Measurements from ENCODE around the gene NFAM1. TPM values are rescaled to one million over a fixed set of nuclear protein-coding genes. Genes with fewer than 3 reads are reported as not detected.

Gene NFAM1
- total RNA-seq, 1 donor from 2014 or later, result 0.53 TPM

DNA sequence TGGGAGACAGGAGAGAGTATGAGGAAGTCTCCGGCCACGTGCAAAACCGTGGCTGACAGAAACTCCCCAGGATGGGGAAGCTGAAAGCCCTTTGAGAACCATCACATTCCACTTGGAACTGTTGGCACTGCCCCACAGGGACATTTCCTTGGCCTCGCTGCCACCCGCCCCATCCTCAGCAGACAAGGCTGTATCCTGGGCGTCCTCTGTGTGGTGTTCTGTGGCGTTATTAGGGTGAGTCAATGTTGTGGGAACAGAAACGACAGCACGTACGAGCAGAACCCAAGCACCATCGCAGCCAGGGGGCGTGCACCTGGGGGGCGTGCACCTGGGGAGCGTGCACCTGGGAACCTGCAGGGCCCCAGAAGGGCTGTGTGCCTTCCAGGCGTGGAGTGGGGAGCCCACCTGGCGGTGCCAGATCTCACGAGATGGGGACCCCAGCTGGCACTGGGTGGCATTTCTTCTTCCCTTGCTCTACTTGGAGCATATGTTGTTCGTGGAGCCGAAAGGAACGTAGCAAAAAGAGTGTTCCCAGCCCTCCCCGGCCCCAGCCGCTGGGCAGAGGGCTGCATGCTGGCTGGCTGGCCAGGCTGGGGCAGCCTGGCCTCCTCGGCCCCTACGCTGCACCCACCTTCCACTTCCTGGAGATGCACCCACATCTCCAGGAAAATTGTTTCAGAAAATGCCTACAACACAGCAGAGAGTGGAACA lies 35.4 kb downstream of the NFAM1 start:
- H3K27me3 Mint-ChIP-seq, result peaks cover 10% of the 10 kb centered on the region

DNA sequence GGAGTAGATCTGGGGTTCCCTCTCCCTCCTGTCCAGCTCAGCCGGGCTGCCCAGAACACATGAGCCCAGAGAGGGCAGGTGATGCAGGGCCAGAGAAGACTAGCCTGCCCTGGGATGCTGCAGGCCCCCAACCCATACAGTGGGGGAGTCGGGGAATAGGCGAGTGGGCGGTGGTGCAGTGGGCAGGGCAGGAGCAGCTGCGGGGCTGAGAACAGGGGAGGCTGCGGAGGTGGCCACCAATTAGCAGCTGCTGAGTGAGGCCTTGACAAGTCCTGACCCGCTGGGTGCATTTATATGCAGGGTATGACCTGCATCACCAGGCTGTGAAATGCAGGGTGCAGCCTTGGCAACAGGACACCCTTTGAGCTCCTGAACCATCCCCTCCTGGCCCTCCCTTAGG lies 43.1 kb downstream of the NFAM1 start:
- Mint-ChIP-seq H3K27me3 (peaks cover 12% of the 10 kb centered on the region), H3K4me3 (no peak overlapping the region), H3K36me3 (no peaks in the 10 kb centered on the region), H3K9me3 (no peaks in the 10 kb centered on the region), H3K27ac (no peak overlapping the region), H3K4me1 (ENCODE audit: unreplicated experiment) (peaks cover 6% of the 10 kb centered on the region)
- TF ChIP-seq CTCF (conservative IDR thresholded peaks at IDR 0.05), result no peak
- DNase-seq (ENCODE audit: extremely low spot score, unreplicated experiment), result no peak

More for the DNA sequence above, 35.4 kb downstream of the NFAM1 start:
- no peak for TF ChIP-seq CTCF (conservative IDR thresholded peaks at IDR 0.05)
- Mint-ChIP-seq H3K4me3 (no peak overlapping the region), H3K36me3 (no peaks in the 10 kb centered on the region), H3K27ac (no peak overlapping the region), H3K4me1 (ENCODE audit: unreplicated experiment) (peaks cover 14% of the 10 kb centered on the region), H3K9me3 (no peaks in the 10 kb centered on the region)
- no peak for DNase-seq (ENCODE audit: extremely low spot score, unreplicated experiment)

- Mint-ChIP-seq H3K27me3 (peaks cover 12% of the 10 kb centered on the region), H3K27ac (no peak overlapping the region)
- DNase-seq (ENCODE audit: extremely low spot score, unreplicated experiment), result no peak
Observed at GRCh38 chr22:42388130-42388797, 43.9 kb downstream of the NFAM1 start.

DNA sequence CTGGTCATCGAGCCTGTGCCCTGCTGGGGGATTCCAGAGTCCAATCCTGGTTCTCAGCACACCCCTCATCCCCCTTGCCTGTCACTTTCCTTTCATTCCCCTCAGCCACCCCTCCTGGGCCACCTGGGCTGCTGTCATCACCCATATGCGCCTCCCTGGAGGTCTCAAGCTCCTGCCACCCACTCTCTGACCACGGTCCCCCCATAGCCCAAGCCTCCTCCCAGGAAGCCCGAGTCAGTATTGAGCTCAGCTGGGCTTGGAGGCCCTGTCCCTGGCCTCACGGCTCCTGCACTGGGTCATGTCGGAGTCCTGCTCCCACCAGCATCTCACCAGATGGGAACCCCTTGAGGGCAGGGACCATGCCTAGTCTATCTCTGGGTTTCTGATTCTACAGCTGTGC lies 44.6 kb downstream of the NFAM1 start:
- H3K27ac Mint-ChIP-seq, result no peak overlapping the region
- H3K4me1 Mint-ChIP-seq (ENCODE audit: unreplicated experiment), result peaks cover 6% of the 10 kb centered on the region
- TF ChIP-seq CTCF (conservative IDR thresholded peaks at IDR 0.05), result no peak
- no peak for DNase-seq (ENCODE audit: extremely low spot score, unreplicated experiment)
- H3K36me3 Mint-ChIP-seq, result no peaks in the 10 kb centered on the region
- H3K27me3 Mint-ChIP-seq, result peaks cover 12% of the 10 kb centered on the region
- H3K4me3 Mint-ChIP-seq, result no peak overlapping the region
- no peaks in the 10 kb centered on the region for H3K9me3 Mint-ChIP-seq

More at GRCh38 chr22:42388130-42388797, 43.9 kb downstream of the NFAM1 start:
- peaks cover 6% of the 10 kb centered on the region for H3K4me1 Mint-ChIP-seq (ENCODE audit: unreplicated experiment)
- no peak for TF ChIP-seq CTCF (conservative IDR thresholded peaks at IDR 0.05)
- H3K36me3 Mint-ChIP-seq, result no peaks in the 10 kb centered on the region
- no peaks in the 10 kb centered on the region for H3K9me3 Mint-ChIP-seq
- H3K4me3 Mint-ChIP-seq, result no peak overlapping the region

DNA sequence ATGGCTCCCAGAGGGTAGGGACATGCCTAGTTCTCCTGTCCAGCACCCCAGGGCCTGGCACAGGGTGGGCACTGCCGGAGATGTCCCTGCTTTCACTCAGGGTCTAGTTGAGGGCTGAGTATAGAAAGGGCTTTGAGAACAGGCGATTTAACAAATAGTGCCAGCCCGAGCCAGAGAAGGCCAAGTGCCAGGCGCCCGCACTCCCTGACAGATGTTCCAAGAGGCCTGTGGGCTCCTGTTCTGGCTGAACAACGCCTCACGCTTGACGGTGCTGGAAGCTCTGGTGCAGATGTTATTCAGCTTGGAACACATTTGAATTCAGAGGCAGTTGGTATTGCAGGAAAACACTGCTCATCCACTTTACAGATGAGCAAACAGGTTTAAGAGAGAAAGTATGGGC lies 46.5 kb downstream of the NFAM1 start:
- Mint-ChIP-seq H3K9me3 (no peaks in the 10 kb centered on the region), H3K27me3 (peaks cover 3% of the 10 kb centered on the region), H3K4me3 (no peak overlapping the region), H3K27ac (no peak overlapping the region), H3K36me3 (no peaks in the 10 kb centered on the region), H3K4me1 (ENCODE audit: unreplicated experiment) (peaks cover 4% of the 10 kb centered on the region)
- no peak for DNase-seq (ENCODE audit: extremely low spot score, unreplicated experiment)
- TF ChIP-seq CTCF (conservative IDR thresholded peaks at IDR 0.05), result no peak

Data from type B pancreatic cell (in vitro differentiated cells).